Thoracic aorta (tissue), 2 donors: Measurements from ENCODE around the gene RASGRP2. TPM values are rescaled to one million over a fixed set of nuclear protein-coding genes. Genes with fewer than 3 reads are reported as not detected.
A peak's percentile ranks its signal among the peaks of the same experiment; 100 is the strongest.

ENCODE experiments used
- ATAC-seq: fragments of 150-250 bp; one replicate; pipeline ENCODE4 v1.8.0; 2017; ENCODE audit warnings: low read depth; ENCODE audit not compliant: insufficient number of reproducible peaks, low FRiP score
- DNase-seq: peaks from one replicate; pipeline ENCODE4 v3.0.0-alpha.2; 2020; ENCODE audit warnings: low spot score
- H3K27ac ChIP-seq, 2 donors: fragments of 200-600 bp; sonication (generic); 1 replicate in 1 of 2; 2 replicates in 1 of 2; pipeline ENCODE4 v1.5.1; 2016; ENCODE audit warnings: mild to moderate bottlenecking in 2 of 2, moderate library complexity in 2 of 2
- H3K27me3 ChIP-seq: fragments of 200-600 bp; sonication (generic); replicated peaks from 2 replicates; pipeline ENCODE4 v1.6.0; 2016; ENCODE audit warnings: mild to moderate bottlenecking; ENCODE audit not compliant: insufficient read depth
- H3K36me3 ChIP-seq: fragments of 200-600 bp; sonication (generic); one replicate; pipeline ENCODE4 v1.5.1; 2016
- H3K4me1 ChIP-seq, 2 donors: fragments of 200-600 bp; sonication (generic); 1 replicate in 1 of 2; 2 replicates in 1 of 2; pipeline versions ENCODE4 v1.5.1 to v1.6.0; 2016; ENCODE audit warnings: low read depth in 2 of 2, mild to moderate bottlenecking in 1 of 2; ENCODE audit not compliant: control insufficient read depth in 1 of 2
- H3K4me3 ChIP-seq: fragments of 200-600 bp; sonication (generic); 2 replicates; pipeline ENCODE4 v1.5.1; 2016; ENCODE audit warnings: mild to moderate bottlenecking
- H3K9me3 ChIP-seq: fragments of 200-600 bp; sonication (generic); 2 replicates; pipeline ENCODE4 v1.5.1; 2016
- total RNA-seq, 2 donors: library from RNA; depleted of rRNA; stranded (reverse); fragments of >200 nt; gene quantifications; one replicate each; pipeline versions ENCODE4 v1.1.0 to v1.2.3, GENCODE V29; 2016
- TF ChIP-seq, protein P1 (sequence below): fragments of 200-600 bp; sonication (generic); IDR thresholded peaks from one replicate; pipeline ENCODE4 v1.5.1; 2019; ENCODE audit warnings: antibody characterized with exemption

Gene RASGRP2
- total RNA-seq, 2 donors from 2014 or later = 78.4 to 89.1 TPM

DNA sequence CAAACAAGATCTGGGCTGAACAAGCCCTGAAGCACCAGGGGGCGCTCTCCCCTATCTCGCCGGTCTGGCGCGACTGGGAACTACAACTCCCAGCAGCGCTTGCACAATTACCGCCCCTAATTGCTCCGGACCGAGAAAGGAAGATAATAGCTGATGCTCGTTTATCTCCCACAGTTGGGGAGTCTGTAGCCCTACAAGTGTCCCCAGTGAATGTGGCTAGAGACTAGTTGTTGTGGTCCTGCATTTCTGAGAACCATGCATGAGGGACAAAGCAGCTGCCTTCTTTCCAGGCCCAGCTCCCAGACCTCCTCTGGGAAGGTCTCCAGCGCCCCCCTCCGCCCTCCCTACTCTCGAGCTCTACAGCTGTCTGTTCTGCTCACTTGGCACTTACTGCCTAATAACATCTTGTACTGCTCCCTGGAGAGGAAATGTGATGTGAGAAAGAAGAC, 55.4 kb downstream of the RASGRP2 start:
- ATAC-seq (peak; percentile 65), DNase-seq (peak; percentile 47)
- Histone ChIP-seq H3K9me3 (no peaks in the 10 kb centered on the region), H3K27me3 (no peaks in the 10 kb centered on the region), H3K4me1 (peaks cover 18 to 30% of the 10 kb centered on the region in 2 donors), H3K4me3 (peak overlapping the region; percentile 64), H3K27ac (peak overlapping the region; percentile 80 to 95), H3K36me3 (no peaks in the 10 kb centered on the region)
- TF ChIP-seq, protein P1, sequence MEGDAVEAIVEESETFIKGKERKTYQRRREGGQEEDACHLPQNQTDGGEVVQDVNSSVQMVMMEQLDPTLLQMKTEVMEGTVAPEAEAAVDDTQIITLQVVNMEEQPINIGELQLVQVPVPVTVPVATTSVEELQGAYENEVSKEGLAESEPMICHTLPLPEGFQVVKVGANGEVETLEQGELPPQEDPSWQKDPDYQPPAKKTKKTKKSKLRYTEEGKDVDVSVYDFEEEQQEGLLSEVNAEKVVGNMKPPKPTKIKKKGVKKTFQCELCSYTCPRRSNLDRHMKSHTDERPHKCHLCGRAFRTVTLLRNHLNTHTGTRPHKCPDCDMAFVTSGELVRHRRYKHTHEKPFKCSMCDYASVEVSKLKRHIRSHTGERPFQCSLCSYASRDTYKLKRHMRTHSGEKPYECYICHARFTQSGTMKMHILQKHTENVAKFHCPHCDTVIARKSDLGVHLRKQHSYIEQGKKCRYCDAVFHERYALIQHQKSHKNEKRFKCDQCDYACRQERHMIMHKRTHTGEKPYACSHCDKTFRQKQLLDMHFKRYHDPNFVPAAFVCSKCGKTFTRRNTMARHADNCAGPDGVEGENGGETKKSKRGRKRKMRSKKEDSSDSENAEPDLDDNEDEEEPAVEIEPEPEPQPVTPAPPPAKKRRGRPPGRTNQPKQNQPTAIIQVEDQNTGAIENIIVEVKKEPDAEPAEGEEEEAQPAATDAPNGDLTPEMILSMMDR = peak; percentile 93

DNA sequence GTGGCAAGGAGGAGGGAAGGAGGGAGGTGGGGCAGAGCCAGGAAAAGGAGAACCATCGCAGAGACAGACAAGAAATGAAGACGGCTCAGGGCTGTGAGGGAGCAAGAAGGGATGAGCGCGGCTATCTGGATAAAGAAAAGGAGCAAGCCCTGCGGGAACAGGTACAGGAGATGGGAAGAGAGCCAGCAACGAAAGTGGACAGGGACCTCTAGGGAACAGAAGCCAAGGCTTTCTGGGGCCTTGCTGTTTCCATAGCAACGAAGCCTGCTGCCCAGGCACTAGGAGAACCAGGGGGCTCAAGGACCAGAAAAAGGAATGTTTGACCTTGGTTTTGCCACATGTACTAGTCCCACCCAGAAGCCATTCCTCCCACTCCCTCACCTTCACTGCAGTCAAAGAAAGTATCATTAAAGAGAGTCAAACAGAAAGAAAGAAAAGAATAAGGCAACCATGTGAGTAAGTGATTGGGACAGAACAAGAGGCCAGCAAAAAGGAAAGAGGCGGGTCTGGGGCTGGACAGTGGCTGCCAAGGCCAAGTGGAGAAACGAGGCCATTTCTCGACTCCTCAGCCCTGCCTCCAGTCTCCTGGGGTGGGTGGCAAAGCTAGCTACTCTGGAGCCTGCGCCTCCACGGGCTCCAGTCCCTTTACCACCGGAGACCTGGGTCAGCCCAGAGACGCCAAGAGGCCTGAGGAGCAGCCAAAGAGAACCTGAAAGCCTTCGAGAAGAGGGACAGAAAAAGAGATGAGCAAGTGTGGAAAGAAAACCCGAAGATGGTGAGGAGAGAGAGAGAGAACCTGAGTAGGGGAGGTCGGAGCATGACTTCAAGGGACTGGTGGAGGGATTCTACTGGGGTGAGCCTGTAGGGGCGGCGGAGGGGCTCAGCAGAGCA, 56.1 kb downstream of the RASGRP2 start:
- Histone ChIP-seq H3K4me1 (peaks cover 18 to 30% of the 10 kb centered on the region in 2 donors), H3K27ac (peak overlapping the region; percentile 80 to 95), H3K36me3 (no peaks in the 10 kb centered on the region), H3K4me3 (peak overlapping the region; percentile 64), H3K27me3 (no peaks in the 10 kb centered on the region), H3K9me3 (no peaks in the 10 kb centered on the region)
- ATAC-seq (no peak), DNase-seq (no peak)
- TF ChIP-seq, protein P1 = no peak

DNA sequence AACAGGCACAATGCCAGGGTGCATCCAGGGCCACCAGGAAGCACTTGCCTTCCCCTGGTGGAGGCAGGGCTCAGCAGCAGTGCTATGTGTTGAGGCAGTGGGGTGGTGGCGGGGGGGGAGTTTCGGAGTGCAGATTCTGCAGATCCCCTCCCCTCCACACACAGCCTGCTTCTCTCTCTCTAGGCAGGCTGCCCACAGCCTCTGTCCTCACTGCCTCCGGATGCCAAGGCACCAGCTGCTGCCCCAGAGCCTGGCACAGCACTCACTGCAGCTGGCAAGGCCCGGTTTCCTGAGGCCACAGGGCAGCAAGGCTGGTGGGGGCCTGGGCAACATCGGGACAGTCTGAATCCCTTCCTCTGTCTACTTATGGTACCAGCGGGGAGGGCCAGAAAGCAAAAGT, 56.7 kb downstream of the RASGRP2 start:
- Histone ChIP-seq H3K36me3 (no peaks in the 10 kb centered on the region), H3K9me3 (no peaks in the 10 kb centered on the region), H3K4me1 (peaks cover 18 to 30% of the 10 kb centered on the region in 2 donors), H3K27me3 (no peaks in the 10 kb centered on the region), H3K27ac (peak overlapping the region; percentile 80 to 95), H3K4me3 (no peak overlapping the region)
- TF ChIP-seq, protein P1 = no peak
- no peak for ATAC-seq
- DNase-seq = peak; percentile 22

DNA sequence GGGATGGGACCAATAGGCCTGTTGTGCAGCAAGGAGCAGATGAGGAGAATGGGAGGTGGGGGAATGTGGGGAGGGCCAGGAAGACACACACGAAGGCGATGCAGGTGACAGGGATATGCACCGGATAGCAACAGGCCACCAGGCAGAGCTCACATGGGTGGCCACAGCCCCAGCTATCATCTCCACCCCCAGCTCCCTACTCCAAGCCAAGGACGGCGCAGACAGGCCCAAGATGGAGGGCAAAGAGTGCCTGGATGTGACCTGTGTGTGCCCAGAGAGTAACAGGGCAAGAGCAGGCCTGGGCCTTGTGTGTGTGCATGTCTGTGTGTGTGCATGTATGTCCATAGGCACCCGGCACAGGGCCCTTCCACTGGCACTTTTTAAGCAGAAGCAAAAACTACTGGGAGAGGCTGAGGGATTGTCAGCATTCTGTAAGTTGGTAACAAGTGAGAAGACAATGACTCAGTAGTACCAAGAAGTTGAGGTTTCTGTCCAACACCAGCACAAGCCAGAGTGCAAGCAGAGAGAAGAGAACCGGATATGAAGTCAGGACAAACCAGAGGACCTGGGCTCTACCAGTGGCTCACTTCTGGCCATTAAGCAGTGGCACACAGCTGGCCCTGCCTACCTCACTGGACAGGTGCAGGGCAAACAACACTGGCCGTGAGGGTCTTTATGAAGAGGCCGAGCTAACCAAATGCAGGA, 57.3 kb downstream of the RASGRP2 start:
- TF ChIP-seq, protein P1 = no peak
- Histone ChIP-seq H3K4me1 (peaks cover 18 to 30% of the 10 kb centered on the region in 2 donors), H3K4me3 (no peak overlapping the region), H3K9me3 (no peaks in the 10 kb centered on the region), H3K36me3 (no peaks in the 10 kb centered on the region), H3K27ac (peak overlapping the region; percentile 80 to 95), H3K27me3 (no peaks in the 10 kb centered on the region)
- no peak for ATAC-seq
- no peak for DNase-seq

DNA sequence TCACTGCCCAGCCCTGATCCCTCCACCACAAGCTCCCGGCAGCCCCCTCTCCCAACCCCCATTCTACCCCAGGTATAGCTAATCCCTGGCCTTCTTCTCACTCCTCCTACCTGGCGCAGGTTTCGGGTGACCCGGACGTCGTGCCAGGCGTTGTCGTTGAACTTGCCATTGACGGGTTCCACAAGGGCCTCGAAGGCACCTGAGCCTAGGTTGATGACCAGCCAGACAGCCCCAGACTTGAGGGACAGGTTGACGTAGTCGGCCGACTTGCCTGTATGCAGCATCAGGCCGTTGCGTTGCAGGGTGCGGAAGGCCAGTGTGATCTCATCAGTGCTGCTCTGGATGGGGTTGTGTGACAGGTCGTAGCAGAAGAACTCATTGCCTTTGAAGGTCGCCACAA, 58.4 kb downstream of the RASGRP2 start:
- no peak overlapping the region for H3K27ac ChIP-seq
- DNase-seq = no peak
- no peaks in the 10 kb centered on the region for H3K36me3 ChIP-seq
- H3K4me3 ChIP-seq = no peak overlapping the region
- TF ChIP-seq, protein P1 = no peak
- H3K9me3 ChIP-seq = no peaks in the 10 kb centered on the region
- ATAC-seq = no peak
- peaks cover 18 to 30% of the 10 kb centered on the region in 2 donors for H3K4me1 ChIP-seq
- no peaks in the 10 kb centered on the region for H3K27me3 ChIP-seq
